WTC11 (cell line): ENCODE results near the gene MTF1. TPM values are rescaled to one million over a fixed set of nuclear protein-coding genes. Genes with fewer than 3 reads are reported as not detected.

ENCODE experiments used
- ATAC-seq: fragments of 200-7000 bp; cut with Tn5 transposase; 2 replicates; pipeline ENCODE4 v1.10.0; 2021; ENCODE audit warnings: mild to moderate bottlenecking, moderate library complexity
- CTCF ChIA-PET: fragments of 300-600 bp; sonication (Branson Sonifier 250); formaldehyde crosslinking; loops from one replicate; lab custom pipeline; 2021; ENCODE audit warnings: antibody characterized with exemption; lab: Charles Lee
- POLR2A ChIA-PET: fragments of 350-600 bp; sonication (Branson Sonifier 250); formaldehyde crosslinking; loops from one replicate; lab custom pipeline; 2021; ENCODE audit warnings: antibody characterized with exemption; lab: Charles Lee
- DNase-seq: peaks from one replicate; pipeline ENCODE4 v3.0.0; 2021; ENCODE audit warnings: low spot score
- H3K27ac Mint-ChIP-seq: 2 replicates; pipeline ENCODE4 v1.8.0; 2021; ENCODE audit warnings: mixed read lengths
- H3K27me3 Mint-ChIP-seq: 2 replicates; pipeline ENCODE4 v1.8.0; 2021; ENCODE audit warnings: low read depth, mild to moderate bottlenecking, moderate library complexity, mixed read lengths
- H3K36me3 Mint-ChIP-seq: 2 replicates; pipeline ENCODE4 v1.8.0; 2021; ENCODE audit warnings: mixed read lengths
- H3K4me1 Mint-ChIP-seq: 2 replicates; pipeline ENCODE4 v1.8.0; 2022; ENCODE audit warnings: mixed read lengths
- H3K4me3 Mint-ChIP-seq: 2 replicates; pipeline ENCODE4 v1.8.0; 2021; ENCODE audit warnings: mild to moderate bottlenecking, moderate library complexity, mixed read lengths
- H3K9me3 Mint-ChIP-seq: 2 replicates; pipeline ENCODE4 v1.8.0; 2021; ENCODE audit warnings: mixed read lengths
- AR ChIP-seq: fragments of 250-450 bp; sonication (Bioruptor Pico); IDR thresholded peaks from 2 replicates; pipeline ENCODE4 v1.9.0; 2021; ENCODE audit warnings: mild to moderate bottlenecking
- CTCF ChIP-seq: fragments of 200-600 bp; IDR thresholded peaks from 2 replicates; pipeline ENCODE4 v1.8.0; 2022; ENCODE audit warnings: antibody characterized with exemption
- ESRRA ChIP-seq: sonication (generic); formaldehyde crosslinking; IDR thresholded peaks from 2 replicates; pipeline ENCODE4 v1.8.1; 2022; ENCODE audit warnings: mild to moderate bottlenecking, missing genetic modification reagents, borderline replicate concordance
- FOXJ3 ChIP-seq: sonication (generic); formaldehyde crosslinking; IDR thresholded peaks from 2 replicates; pipeline ENCODE4 v1.9.0; 2021; ENCODE audit warnings: missing genetic modification reagents, mild to moderate bottlenecking, borderline replicate concordance
- GABPB1 ChIP-seq: sonication (generic); formaldehyde crosslinking; IDR thresholded peaks from 2 replicates; pipeline ENCODE4 v1.8.1; 2023; ENCODE audit warnings: mild to moderate bottlenecking, missing genetic modification reagents
- GRHL2 ChIP-seq: fragments of 250-450 bp; sonication (Bioruptor Pico); IDR thresholded peaks from 2 replicates; pipeline ENCODE4 v1.8.0; 2022; ENCODE audit warnings: mild to moderate bottlenecking, moderate library complexity; ENCODE audit not compliant: insufficient replicate concordance, severe bottlenecking
- IRF2 ChIP-seq: sonication (generic); formaldehyde crosslinking; IDR thresholded peaks from 2 replicates; pipeline ENCODE4 v1.8.0; 2022; ENCODE audit warnings: low read depth, missing genetic modification reagents, borderline replicate concordance
- JAZF1 ChIP-seq: fragments of 250-450 bp; sonication (Bioruptor Pico); IDR thresholded peaks from 2 replicates; pipeline ENCODE4 v1.9.0; 2021; ENCODE audit warnings: moderate library complexity, mild to moderate bottlenecking, inconsistent platforms
- MAX ChIP-seq: sonication (generic); formaldehyde crosslinking; IDR thresholded peaks from 2 replicates; pipeline ENCODE4 v1.8.0; 2022; ENCODE audit warnings: mild to moderate bottlenecking, missing genetic modification reagents
- MLX ChIP-seq: sonication (generic); formaldehyde crosslinking; IDR thresholded peaks from 2 replicates; pipeline ENCODE4 v1.8.1; 2023; ENCODE audit warnings: mild to moderate bottlenecking, missing genetic modification reagents, moderate library complexity
- NFATC4 ChIP-seq: fragments of 250-450 bp; sonication (Bioruptor Pico); IDR thresholded peaks from 2 replicates; pipeline ENCODE4 v1.9.0; 2021; ENCODE audit warnings: mild to moderate bottlenecking
- NR3C1 ChIP-seq: sonication (generic); formaldehyde crosslinking; conservative IDR thresholded peaks from 2 replicates; pipeline ENCODE4 v1.8.1; 2023; ENCODE audit warnings: low read depth, mild to moderate bottlenecking, missing genetic modification reagents
- SOX15 ChIP-seq: fragments of 250-450 bp; sonication (Bioruptor Pico); IDR thresholded peaks from 2 replicates; pipeline ENCODE4 v1.9.0; 2021; ENCODE audit warnings: mild to moderate bottlenecking
- ZNF219 ChIP-seq: sonication (generic); formaldehyde crosslinking; IDR thresholded peaks from 2 replicates; pipeline ENCODE4 v1.8.0; 2023; ENCODE audit warnings: missing genetic modification reagents, mild to moderate bottlenecking, borderline replicate concordance
- ZNF396 ChIP-seq: fragments of 250-450 bp; sonication (Bioruptor Pico); IDR thresholded peaks from 2 replicates; pipeline ENCODE4 v1.8.0; 2021; ENCODE audit warnings: mild to moderate bottlenecking, moderate library complexity, borderline replicate concordance
- ZNF532 ChIP-seq: fragments of 250-450 bp; sonication (Bioruptor Pico); IDR thresholded peaks from 2 replicates; pipeline ENCODE4 v1.9.0; 2021; ENCODE audit warnings: mild to moderate bottlenecking, borderline replicate concordance
- total RNA-seq: library from RNA; stranded (reverse); gene quantifications from 3 replicates; pipeline ENCODE4 v1.2.3, GENCODE V29; 2021
- TF ChIP-seq, protein P1 (sequence below): sonication (generic); formaldehyde crosslinking; IDR thresholded peaks from 2 replicates; pipeline ENCODE4 v1.8.0; 2022; ENCODE audit warnings: mild to moderate bottlenecking, missing genetic modification reagents

MTF1 gene
- total RNA-seq, 1 experiment from 2014 or later, result 12.2 TPM

DNA sequence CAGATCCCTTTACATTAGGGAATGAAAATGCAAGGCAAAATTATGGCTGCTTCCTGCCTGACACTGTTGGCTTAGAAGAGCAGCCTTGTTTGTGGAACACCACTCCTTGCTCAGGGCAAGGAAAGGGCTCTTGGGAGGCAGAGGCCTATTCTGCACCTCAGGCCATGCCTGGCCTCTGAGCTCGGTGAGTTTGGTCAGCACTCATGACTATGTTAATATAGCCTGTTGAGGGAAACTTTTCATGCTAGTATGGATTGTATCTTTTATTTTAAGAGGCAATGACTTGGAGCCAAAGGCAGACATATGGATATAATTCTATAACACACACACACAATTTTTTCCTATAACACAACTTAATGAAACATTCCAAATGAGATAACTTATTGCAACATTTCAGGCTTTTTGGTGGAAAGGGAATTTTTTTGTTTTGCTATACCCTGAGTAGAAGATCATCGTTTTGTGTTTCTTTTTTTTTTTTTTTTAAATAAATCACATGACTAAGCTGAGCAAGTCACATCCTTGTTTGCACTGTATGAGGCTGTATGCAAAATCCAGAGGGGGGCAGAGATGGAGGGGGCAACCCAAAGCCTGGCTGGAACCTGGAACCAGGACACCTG, 45.8 kb downstream of the MTF1 start:
- ATAC-seq (no peak), DNase-seq (no peak)
- Mint-ChIP-seq H3K9me3 (no peaks in the 10 kb centered on the region), H3K27me3 (no peaks in the 10 kb centered on the region), H3K36me3 (no peaks in the 10 kb centered on the region; the same call in 1 of the 2 replicates), H3K4me1 (peaks cover 8% of the 10 kb centered on the region; the same call in 1 of the 2 replicates), H3K27ac (no peak overlapping the region), H3K4me3 (no peak overlapping the region)
- TF ChIP-seq NR3C1 (CRISPR knock-in tag) (no peak), ZNF396 (CRISPR knock-in tag) (no peak), FOXJ3 (CRISPR knock-in tag) (no peak)
- CTCF ChIA-PET, result no interaction called here
- POLR2A ChIA-PET, result no interaction called here

- Mint-ChIP-seq H3K36me3 (peaks cover 3% of the 10 kb centered on the region), H3K4me3 (peak overlapping the region; percentile 29; the same call in 1 of the 2 replicates), H3K9me3 (no peaks in the 10 kb centered on the region), H3K27me3 (no peaks in the 10 kb centered on the region), H3K27ac (peak overlapping the region; percentile 36), H3K4me1 (peaks cover 11% of the 10 kb centered on the region; the same call in 1 of the 2 replicates)
- POLR2A ChIA-PET, result no interaction called here
- ATAC-seq (peak; percentile 55), DNase-seq (peak; percentile 83)
- CTCF ChIA-PET, result interaction anchor here (1.3 kb wide), 1 partner anchor 89 kb away, joined by 3 read pairs; no protein-coding TSS in a partner anchor
- TF ChIP-seq ZNF532, result no peak
- TF ChIP-seq GABPB1 (CRISPR knock-in tag), result no peak
- TF ChIP-seq IRF2 (CRISPR knock-in tag), result no peak
- TF ChIP-seq GRHL2, result no peak
- peak; percentile 81 for TF ChIP-seq CTCF
Observed at GRCh38 chr1:37811027-37811655, 48.3 kb downstream of the MTF1 start.

GRCh38 chr1:37809942-37810341, 49.5 kb downstream of the MTF1 start:
- CTCF ChIA-PET, result no interaction called here
- Mint-ChIP-seq H3K4me3 (no peak overlapping the region), H3K4me1 (peaks cover 11% of the 10 kb centered on the region; the same call in 1 of the 2 replicates), H3K36me3 (peaks cover 13% of the 10 kb centered on the region), H3K9me3 (no peaks in the 10 kb centered on the region), H3K27ac (no peak overlapping the region), H3K27me3 (no peaks in the 10 kb centered on the region)
- POLR2A ChIA-PET, result no interaction called here
- DNase-seq (no peak), ATAC-seq (no peak)
- no peak for TF ChIP-seq JAZF1 (CRISPR knock-in tag)
- no peak for TF ChIP-seq MLX (CRISPR knock-in tag)
- TF ChIP-seq GRHL2, result no peak
- no peak for TF ChIP-seq ZNF219 (CRISPR knock-in tag)
- TF ChIP-seq, protein P1, sequence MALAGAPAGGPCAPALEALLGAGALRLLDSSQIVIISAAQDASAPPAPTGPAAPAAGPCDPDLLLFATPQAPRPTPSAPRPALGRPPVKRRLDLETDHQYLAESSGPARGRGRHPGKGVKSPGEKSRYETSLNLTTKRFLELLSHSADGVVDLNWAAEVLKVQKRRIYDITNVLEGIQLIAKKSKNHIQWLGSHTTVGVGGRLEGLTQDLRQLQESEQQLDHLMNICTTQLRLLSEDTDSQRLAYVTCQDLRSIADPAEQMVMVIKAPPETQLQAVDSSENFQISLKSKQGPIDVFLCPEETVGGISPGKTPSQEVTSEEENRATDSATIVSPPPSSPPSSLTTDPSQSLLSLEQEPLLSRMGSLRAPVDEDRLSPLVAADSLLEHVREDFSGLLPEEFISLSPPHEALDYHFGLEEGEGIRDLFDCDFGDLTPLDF (CRISPR knock-in tag), result no peak
- TF ChIP-seq MAX (CRISPR knock-in tag), result no peak
- TF ChIP-seq AR (CRISPR knock-in tag), result no peak
- no peak for TF ChIP-seq NFATC4
- no peak for TF ChIP-seq ESRRA (CRISPR knock-in tag)
- TF ChIP-seq SOX15 (CRISPR knock-in tag), result no peak
